Right lobe of liver (tissue), 6 donors: ENCODE data around the gene C16orf89. TPM values are rescaled to one million over a fixed set of nuclear protein-coding genes. Genes with fewer than 3 reads are reported as not detected.

Source experiments
- ATAC-seq, 4 donors: fragments of 200-7000 bp; cut with Tn5 transposase; one replicate each; pipeline ENCODE4 v1.9.1; 2020; ENCODE audit warnings: mild to moderate bottlenecking in 4 of 4, moderate library complexity in 4 of 4
- DNase-seq, 3 donors: peaks; one replicate each; pipeline ENCODE4 v3.0.0-alpha.2; 2020
- H3K27ac ChIP-seq, 3 donors: fragments of 200-600 bp; one replicate each; pipeline ENCODE4 v1.8.0; 2022
- H3K27me3 ChIP-seq, 2 donors: fragments of 200-600 bp; one replicate each; pipeline ENCODE4 v1.8.0; 2022
- H3K36me3 ChIP-seq, 4 donors: fragments of 200-600 bp; sonication (generic) in 1 of 4; one replicate each; pipeline versions ENCODE4 v1.5.1 to v1.8.0; 2017 to 2022; ENCODE audit warnings: control low read depth in 1 of 4
- H3K4me1 ChIP-seq, 4 donors: fragments of 200-600 bp; sonication (generic) in 1 of 4; one replicate each; pipeline versions ENCODE4 v1.5.1 to v1.8.0; 2017 to 2022; ENCODE audit warnings: control low read depth in 1 of 4
- H3K4me3 ChIP-seq, 3 donors: fragments of 200-600 bp; one replicate each; pipeline ENCODE4 v1.8.0; 2022
- H3K9me3 ChIP-seq, 4 donors: fragments of 200-600 bp; sonication (generic) in 1 of 4; one replicate each; pipeline versions ENCODE4 v1.5.1 to v1.8.0; 2017 to 2022; ENCODE audit warnings: control low read depth in 1 of 4
- POLR2A ChIP-seq: fragments of 450-650 bp; IDR thresholded peaks from one replicate; pipeline ENCODE4 v1.6.1; 2017; ENCODE audit warnings: antibody characterized with exemption, mild to moderate bottlenecking
- WGBS: methylation state at CpG from one replicate; pipeline ENCODE4 v1.1.6; 2018; ENCODE audit warnings: low coverage, low lambda C conversion rate; ENCODE audit not compliant: insufficient coverage; ENCODE audit errors: missing lambda C conversion rate; 5-methylcytosine and 5-hydroxymethylcytosine counted together
- intact Hi-C, 2 donors: fragments of 100-400 bp; cut with DNase I; formaldehyde crosslinking; loops; one replicate each; pipeline versions ENCODE4 v1.11.2 to v1.14.1; 2022
- total RNA-seq, 6 experiments: library from RNA; depleted of rRNA in 2 of 6; stranded (reverse); fragments of >200 nt in 2 of 6; fragmentation: NEBNext Ultra II Directional in 3 of 6; extraction: Animal tissue kit (Norgen Biotek cat#: 25700) in 3 of 6; gene quantifications; one replicate each; pipeline versions ENCODE4 v1.1.0 to v1.2.4, GENCODE V29; 2016 to 2023
- TF ChIP-seq, protein P1 (sequence below), 4 donors: fragments of 200-600 bp in 3 of 4; fragments of 450-650 bp in 1 of 4; IDR thresholded peaks; one replicate each; pipeline versions ENCODE4 v1.5.1 to v1.8.0; 2016 to 2022; ENCODE audit warnings: antibody characterized with exemption in 4 of 4, mild to moderate bottlenecking in 2 of 4
- donor health status: DM: no; HTN: yes; CAD: no.
- donor health status: DM: no; HTN: no; CAD: no.
- donor health status: DM: no; HTN: no; CAD: no.
- donor health status: DM: no; HTN: yes; CAD: no.
- donor health status: DM: no; HTN: yes; CAD: no.

C16orf89 gene
- total RNA-seq, 6 experiments from 2014 or later: not detected

DNA sequence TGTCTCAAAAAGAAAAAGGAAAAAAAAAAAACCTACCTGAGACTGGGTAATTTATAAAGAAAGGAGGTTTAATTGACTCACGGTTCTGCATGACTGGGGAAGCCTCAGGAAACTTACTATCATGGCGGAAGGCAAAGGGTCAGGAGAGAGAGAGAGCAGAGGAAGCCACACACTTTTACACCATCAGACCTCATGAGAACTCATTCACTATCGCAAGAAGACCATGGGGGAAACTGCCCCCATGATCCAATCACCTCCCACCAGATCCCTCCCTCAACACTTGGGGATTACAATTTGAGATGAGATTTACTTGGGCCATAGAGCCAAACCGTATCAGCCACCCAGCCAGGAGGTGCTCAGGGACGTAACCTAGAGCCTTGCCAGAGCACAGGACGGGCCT, 52.9 kb downstream of the C16orf89 start:
- TF ChIP-seq POLR2A: no peak
- TF ChIP-seq, protein P1, sequence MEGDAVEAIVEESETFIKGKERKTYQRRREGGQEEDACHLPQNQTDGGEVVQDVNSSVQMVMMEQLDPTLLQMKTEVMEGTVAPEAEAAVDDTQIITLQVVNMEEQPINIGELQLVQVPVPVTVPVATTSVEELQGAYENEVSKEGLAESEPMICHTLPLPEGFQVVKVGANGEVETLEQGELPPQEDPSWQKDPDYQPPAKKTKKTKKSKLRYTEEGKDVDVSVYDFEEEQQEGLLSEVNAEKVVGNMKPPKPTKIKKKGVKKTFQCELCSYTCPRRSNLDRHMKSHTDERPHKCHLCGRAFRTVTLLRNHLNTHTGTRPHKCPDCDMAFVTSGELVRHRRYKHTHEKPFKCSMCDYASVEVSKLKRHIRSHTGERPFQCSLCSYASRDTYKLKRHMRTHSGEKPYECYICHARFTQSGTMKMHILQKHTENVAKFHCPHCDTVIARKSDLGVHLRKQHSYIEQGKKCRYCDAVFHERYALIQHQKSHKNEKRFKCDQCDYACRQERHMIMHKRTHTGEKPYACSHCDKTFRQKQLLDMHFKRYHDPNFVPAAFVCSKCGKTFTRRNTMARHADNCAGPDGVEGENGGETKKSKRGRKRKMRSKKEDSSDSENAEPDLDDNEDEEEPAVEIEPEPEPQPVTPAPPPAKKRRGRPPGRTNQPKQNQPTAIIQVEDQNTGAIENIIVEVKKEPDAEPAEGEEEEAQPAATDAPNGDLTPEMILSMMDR (IDR thresholded peaks at IDR 0.05): no peak
- H3K9me3 ChIP-seq: no peaks in the 10 kb centered on the region
- no peaks in the 10 kb centered on the region for H3K36me3 ChIP-seq
- WGBS: 65% methylated on average over 6 of the region's 6 CpGs
- ATAC-seq: no peak
- no peaks in the 10 kb centered on the region for H3K4me1 ChIP-seq
- intact Hi-C loops: no loop called here
- H3K4me3 ChIP-seq: no peak overlapping the region
- no peaks in the 10 kb centered on the region for H3K27me3 ChIP-seq
- no peak for DNase-seq
- no peak overlapping the region for H3K27ac ChIP-seq

- intact Hi-C loops: no loop called here
- Histone ChIP-seq H3K9me3 (no peaks in the 10 kb centered on the region), H3K4me3 (no peak overlapping the region), H3K4me1 (no peaks in the 10 kb centered on the region), H3K36me3 (no peaks in the 10 kb centered on the region), H3K27me3 (no peaks in the 10 kb centered on the region), H3K27ac (no peak overlapping the region)
- WGBS: 41% methylated on average over 4 of the region's 4 CpGs
- DNase-seq: no peak
- TF ChIP-seq, protein P1 (IDR thresholded peaks at IDR 0.05): no peak
- no peak for TF ChIP-seq POLR2A
- no peak for ATAC-seq
Observed at GRCh38 chr16:5011637-5012036, 54.1 kb downstream of the C16orf89 start.

DNA sequence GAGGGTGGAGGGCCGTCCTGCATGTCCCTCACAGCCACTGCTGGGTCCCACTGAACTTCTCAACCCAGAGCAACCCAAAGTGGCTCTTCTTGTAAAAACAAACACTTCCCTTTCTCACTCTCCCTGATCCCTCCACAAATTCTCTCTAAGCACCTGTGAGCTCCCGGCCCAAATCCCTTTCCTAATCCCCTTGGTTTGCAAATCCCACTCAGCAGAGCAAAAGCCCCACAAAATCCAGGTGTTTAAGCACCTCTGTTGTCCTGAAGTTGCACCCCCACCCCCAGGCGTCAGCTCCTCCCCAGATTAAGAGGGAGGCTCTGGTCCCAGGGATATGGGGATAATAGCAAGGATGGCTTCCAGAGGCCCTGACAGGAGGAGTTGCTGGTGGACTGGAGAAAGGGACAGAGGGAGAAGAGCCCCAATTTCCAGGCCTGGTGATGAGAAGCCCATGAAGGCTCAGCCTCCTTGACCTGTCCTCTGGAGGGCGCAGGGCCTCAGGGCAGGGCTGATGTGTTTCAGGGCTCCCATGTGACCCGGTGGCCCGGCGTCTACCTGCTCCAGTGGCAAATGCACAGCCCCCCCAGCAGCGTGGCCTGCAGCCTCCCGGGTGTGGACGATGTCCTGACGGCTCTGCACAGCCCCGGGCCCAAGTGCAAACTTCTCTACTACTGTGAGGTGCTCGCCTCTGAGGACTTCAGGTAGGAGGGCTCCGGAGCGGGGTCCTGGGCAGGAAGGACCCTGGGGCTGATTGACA, 55.0 kb downstream of the C16orf89 start:
- ATAC-seq: peak in 1 of 4 donors; percentile 9
- intact Hi-C loops: no loop called here
- 22% methylated on average over 3 of the region's 15 CpGs for WGBS

GRCh38 chr16:5008311-5008731, 57.4 kb downstream of the C16orf89 start:
- Histone ChIP-seq H3K36me3 (no peaks in the 10 kb centered on the region), H3K27ac (no peak overlapping the region), H3K4me3 (no peak overlapping the region), H3K4me1 (no peaks in the 10 kb centered on the region), H3K27me3 (no peaks in the 10 kb centered on the region), H3K9me3 (no peaks in the 10 kb centered on the region)
- ATAC-seq (no peak), DNase-seq (no peak)
- 80% methylated on average over 2 of the region's 18 CpGs for WGBS
- intact Hi-C loops: no loop called here
- TF ChIP-seq, protein P1 (IDR thresholded peaks at IDR 0.05): no peak
- TF ChIP-seq POLR2A: no peak

More for the DNA sequence above, 55.0 kb downstream of the C16orf89 start:
- Histone ChIP-seq H3K4me1 (no peaks in the 10 kb centered on the region), H3K36me3 (no peaks in the 10 kb centered on the region), H3K9me3 (no peaks in the 10 kb centered on the region), H3K27ac (no peak overlapping the region), H3K4me3 (no peak overlapping the region), H3K27me3 (no peaks in the 10 kb centered on the region)
- TF ChIP-seq, protein P1 (IDR thresholded peaks at IDR 0.05): no peak
- TF ChIP-seq POLR2A: no peak
- DNase-seq: no peak
